Mammary epithelial cell (primary cell): ENCODE data around the gene YES1.
"Not testable (repeated sequence)": the region's sequence is repeated elsewhere in the genome, so short reads cannot be mapped to it uniquely, and the experiment has no call there.

Experiments used
- EZH2 ChIP-seq: IDR thresholded peaks from 2 replicates; pipeline ENCODE4 v1.6.1; 2012; ENCODE audit warnings: low read length, inconsistent platforms, borderline replicate concordance
- TF ChIP-seq, protein P1 (sequence below), 2 donors: IDR thresholded peaks in 1 of 2; conservative IDR thresholded peaks in 1 of 2; 2 replicates each; pipeline ENCODE4 v1.5.1; 2011 to 2012; ENCODE audit warnings: inconsistent platforms in 2 of 2, low read length in 2 of 2, mild to moderate bottlenecking in 2 of 2, control low read depth in 1 of 2, low read depth in 1 of 2; ENCODE audit not compliant: insufficient read depth in 1 of 2; ENCODE audit errors: extremely low read depth in 1 of 2

GRCh38 chr18:795383-795782 lies 16.7 kb downstream of the YES1 start:
- not testable (repeated sequence) for TF ChIP-seq EZH2
- TF ChIP-seq, protein P1, sequence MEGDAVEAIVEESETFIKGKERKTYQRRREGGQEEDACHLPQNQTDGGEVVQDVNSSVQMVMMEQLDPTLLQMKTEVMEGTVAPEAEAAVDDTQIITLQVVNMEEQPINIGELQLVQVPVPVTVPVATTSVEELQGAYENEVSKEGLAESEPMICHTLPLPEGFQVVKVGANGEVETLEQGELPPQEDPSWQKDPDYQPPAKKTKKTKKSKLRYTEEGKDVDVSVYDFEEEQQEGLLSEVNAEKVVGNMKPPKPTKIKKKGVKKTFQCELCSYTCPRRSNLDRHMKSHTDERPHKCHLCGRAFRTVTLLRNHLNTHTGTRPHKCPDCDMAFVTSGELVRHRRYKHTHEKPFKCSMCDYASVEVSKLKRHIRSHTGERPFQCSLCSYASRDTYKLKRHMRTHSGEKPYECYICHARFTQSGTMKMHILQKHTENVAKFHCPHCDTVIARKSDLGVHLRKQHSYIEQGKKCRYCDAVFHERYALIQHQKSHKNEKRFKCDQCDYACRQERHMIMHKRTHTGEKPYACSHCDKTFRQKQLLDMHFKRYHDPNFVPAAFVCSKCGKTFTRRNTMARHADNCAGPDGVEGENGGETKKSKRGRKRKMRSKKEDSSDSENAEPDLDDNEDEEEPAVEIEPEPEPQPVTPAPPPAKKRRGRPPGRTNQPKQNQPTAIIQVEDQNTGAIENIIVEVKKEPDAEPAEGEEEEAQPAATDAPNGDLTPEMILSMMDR (conservative IDR thresholded peaks at IDR 0.05 in 1 of 2, IDR thresholded peaks at IDR 0.05 in 1 of 2; ENCODE audit: extremely low read depth in 1 of 2, insufficient read depth in 1 of 2, low read depth in 1 of 2, low read length in 2 of 2), result not testable (repeated sequence)
